SK-N-DZ (cell line): ENCODE data around the gene FNDC3B.

Experiments used
- DNase-seq: peaks from one replicate; pipeline ENCODE4 v3.0.0-alpha.2; 2015; ENCODE audit warnings: low spot score

FNDC3B gene

DNA sequence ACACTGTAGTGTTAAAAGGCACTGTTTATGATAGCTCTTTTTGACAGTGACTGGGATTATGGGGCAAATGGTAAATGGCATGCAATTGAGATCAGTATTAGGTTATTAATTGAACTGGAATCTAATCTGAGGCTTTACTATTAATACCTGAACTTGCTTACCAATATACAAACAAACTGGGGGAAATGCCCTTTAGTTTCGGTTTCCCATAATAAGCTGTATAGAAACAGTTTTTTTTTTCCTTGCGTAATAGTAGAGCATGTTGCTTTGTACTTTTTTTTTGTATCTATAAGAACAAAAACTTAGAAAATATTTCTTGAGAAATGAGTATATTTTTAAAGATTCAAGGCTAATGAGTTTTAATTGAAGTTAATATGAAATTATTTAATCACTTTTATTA is 95.0 kb downstream of the FNDC3B start:
- DNase-seq: no peak

GRCh38 chr3:172135185-172135584 is 95.8 kb downstream of the FNDC3B start:
- no peak for DNase-seq

GRCh38 chr3:172135820-172136219 is 96.4 kb downstream of the FNDC3B start:
- DNase-seq: no peak

- DNase-seq: no peak
These were observed 97.0 kb downstream of the FNDC3B start for GRCh38 chr3:172136330-172136729.

- DNase-seq: no peak
These were observed 98.2 kb downstream of the FNDC3B start for GRCh38 chr3:172137287-172138192.

DNA sequence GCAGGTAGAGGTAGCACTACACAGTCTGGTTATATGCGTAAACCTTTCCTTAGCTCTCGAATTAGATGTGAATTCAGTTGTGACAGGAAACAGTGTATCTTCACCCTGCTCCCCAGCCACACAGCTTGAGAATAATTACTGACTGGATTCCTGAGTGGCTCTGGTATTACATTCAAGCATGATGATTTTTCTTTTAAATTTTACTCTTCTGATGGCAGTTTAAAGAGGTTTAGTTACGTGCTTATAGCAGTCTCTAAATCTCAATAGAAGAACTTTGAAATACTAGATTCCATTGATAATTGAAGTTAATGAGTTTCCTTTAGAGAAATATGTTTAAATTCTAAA is 98.8 kb downstream of the FNDC3B start:
- no peak for DNase-seq

DNA sequence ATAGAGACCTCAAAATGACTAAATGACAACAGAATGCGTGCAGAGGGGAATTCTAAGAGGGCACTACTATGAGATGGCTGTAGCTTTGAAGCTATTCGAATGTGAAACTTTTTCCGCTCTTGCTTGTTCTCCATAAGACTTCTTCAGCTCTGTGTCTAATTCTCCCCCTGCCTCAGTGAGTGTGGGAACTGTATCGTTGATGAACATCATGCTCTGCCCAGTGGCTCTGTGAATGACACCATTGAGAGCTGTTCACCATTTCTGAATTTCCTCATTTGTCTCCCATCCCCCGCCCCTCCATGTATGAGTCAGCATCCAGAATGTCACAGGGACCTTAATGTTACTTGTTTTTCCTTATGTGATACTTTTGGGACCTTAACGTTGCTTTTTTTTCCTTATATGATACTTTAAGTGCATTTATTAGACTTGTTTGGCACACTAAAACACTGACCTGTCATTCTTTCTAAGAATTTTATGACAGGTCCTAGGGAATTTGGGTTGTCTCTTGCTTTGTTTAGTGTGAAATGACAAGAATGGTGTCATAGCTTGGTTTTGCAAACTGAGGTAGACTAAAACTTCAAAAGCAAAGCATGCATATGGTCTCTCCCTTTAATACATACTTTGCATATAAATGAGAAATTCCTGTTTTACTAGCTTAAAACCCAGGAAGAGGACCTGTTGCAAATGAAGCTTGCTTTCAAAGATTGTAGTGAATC is 99.6 kb downstream of the FNDC3B start:
- DNase-seq: no peak

DNA sequence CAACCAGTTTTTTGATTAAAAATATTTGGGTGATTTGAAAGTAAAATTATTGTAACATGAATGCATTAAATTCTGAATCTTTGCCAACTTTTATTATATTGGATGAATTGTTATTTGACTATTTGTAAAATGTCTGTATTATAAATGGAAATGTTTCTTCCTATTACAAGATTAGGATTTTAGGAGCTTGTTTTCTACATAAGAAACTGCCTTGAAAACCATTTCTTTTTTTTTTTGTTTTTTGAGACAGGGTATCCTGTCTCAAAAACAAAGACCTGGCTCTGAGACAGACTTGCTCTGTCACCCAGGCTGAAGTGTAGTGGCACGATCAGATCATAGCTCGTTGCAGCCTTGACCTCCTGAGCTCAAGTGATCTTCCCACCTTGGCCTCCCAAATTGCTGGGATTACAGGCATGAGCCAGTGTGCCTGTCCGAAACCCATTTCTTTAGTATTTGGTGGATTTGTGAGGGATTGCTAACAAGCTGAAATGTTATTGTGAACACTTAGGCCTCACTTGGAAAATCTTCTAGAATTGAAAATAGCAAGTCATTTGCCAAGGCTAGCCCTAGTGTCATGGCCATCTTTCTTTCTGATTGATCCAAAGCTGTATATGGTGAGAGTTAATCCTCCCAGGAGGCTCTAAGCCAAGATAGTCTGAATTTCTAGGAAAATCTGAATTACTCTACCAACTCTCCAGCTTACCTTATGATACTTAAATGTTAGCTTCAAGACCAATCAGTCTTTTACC is 100.3 kb downstream of the FNDC3B start:
- DNase-seq: no peak

DNA sequence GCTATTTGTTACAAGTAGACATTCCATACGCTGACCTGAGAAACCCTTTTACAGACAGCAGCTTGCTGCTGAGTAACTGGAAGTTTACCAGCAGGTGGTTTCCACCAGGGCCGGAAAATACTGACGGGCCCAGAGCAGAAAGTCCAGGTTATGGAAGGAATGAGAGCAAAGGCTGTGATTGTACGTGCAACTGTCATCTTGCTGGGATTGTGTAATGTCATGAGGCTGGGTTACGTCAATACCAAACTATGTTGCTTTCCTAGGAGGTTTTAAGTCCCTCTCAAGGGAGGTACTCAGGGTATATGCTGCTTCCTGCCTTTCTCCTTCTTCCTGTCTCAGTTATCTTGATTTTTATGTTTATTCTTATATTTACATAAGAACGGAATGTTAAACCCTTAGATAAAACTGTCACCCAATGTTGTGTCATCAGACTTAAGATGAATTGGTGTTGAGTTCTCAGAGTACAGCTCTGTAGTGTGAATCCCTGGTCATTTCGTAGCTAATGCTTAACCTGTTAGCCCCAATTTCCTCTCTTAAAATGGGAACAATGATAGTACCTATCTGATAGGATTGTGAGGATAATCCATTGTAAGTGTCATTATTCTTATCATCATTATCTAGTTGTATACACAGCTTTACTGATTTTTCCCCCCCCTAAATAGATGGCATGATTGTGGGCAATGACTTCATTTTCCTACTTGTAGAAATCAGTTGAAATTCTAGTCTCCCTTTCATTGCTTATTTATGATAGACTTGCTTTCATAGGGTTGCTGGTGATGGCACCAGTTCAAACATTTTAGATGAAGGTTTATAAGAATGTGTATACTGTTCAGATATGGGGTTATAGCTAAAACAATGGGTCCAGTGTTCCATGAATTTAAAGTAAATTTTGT is 101.4 kb downstream of the FNDC3B start:
- no peak for DNase-seq

GRCh38 chr3:172142051-172142863 is 102.9 kb downstream of the FNDC3B start:
- DNase-seq: no peak

DNA sequence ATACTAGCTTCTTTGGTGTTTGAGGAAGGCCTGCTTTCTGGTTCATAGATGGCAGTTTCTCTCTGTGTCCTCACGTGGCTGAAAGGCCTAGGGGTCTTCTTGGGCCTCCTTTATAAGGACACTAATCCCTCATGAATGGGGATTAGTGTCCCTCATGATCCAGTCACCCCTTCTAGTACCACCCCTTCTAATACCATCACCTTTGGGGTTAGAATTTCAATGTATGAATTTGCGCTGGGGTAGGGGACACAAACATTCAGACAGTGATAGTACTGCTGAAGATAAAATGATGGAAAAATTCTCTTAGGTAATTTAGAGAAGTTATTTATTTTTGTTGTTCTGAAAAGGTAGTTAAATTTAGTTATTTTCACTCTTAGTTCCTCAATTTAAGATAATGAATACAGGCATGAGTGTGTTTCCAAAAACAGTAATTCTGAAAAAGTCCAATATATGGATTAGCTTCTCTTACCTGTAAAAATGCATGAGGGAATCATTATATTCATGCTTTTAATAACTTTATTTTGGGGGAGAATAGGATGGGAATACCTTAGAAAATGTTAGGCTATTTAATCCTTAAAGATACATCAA is 103.6 kb downstream of the FNDC3B start:
- DNase-seq: no peak

GRCh38 chr3:172143739-172144497 is 104.5 kb downstream of the FNDC3B start:
- DNase-seq: no peak

GRCh38 chr3:172144601-172145000 is 105.2 kb downstream of the FNDC3B start:
- no peak for DNase-seq

- DNase-seq: no peak
These were observed 105.8 kb downstream of the FNDC3B start for GRCh38 chr3:172145031-172145686.

- DNase-seq: no peak
These were observed 107.0 kb downstream of the FNDC3B start for GRCh38 chr3:172146349-172146748.

DNA sequence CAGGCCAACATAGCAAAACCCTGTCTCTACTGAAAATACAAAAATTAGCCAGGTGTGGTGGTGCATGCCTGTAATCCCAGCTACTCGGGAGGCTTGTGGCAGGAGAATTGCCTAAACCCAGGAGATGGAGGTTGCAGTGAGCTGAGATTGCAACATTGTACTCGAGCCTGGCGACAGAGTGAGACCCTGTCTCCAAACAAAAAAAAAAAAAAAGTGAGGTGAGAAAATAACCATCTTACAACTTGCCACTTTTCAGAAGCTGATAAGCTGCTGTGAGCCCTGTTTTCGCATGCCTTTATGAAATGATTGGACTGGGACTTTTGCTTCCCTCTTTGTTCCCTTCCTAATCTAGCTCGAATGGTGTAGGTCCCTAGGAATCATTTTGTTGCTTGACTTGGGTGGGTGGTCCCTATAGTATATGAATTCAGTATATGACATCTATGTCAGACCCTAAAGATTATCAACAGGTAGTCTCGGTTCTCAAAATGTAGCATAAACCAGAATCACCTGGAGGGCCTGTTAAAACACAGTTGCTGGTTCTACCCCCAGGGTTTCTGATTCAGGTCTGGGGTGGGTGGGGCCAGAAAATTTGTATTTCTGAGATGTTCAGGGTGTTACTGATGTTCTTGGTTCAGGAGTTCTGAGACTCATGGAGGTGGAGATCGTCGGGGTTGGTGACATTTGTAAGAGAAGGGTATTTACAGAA is 107.9 kb downstream of the FNDC3B start:
- DNase-seq: no peak

GRCh38 chr3:172148241-172148640 is 108.9 kb downstream of the FNDC3B start:
- no peak for DNase-seq
